HL-60 (cell line): ENCODE data around the gene FARSA.
"Not testable (repeated sequence)": the region's sequence is repeated elsewhere in the genome, so short reads cannot be mapped to it uniquely, and the experiment has no call there.

Experiments used
- DNase-seq, 2 experiments: peaks; one replicate each; pipeline ENCODE4 v3.0.0-alpha.2; 2010 to 2020; ENCODE audit warnings: low read depth in 1 of 2, low spot score in 1 of 2
- H3K27ac ChIP-seq: fragments of 250-450 bp; sonication (Bioruptor Pico); replicated peaks from 2 replicates; pipeline ENCODE4 v1.5.1; 2020; ENCODE audit warnings: mild to moderate bottlenecking, moderate library complexity
- H3K27me3 ChIP-seq: fragments of 250-450 bp; sonication (Bioruptor Pico); 2 replicates; pipeline ENCODE4 v1.5.1; 2021; ENCODE audit warnings: mild to moderate bottlenecking, moderate library complexity; ENCODE audit not compliant: insufficient read depth, poor library complexity, severe bottlenecking
- H3K4me3 ChIP-seq: replicated peaks from 2 replicates; pipeline ENCODE4 v1.5.1; 2011; ENCODE audit warnings: mild to moderate bottlenecking, control low read depth, low read length; ENCODE audit not compliant: insufficient read depth
- CTCF ChIP-seq: IDR thresholded peaks from one replicate; pipeline ENCODE4 v1.5.1; 2011; ENCODE audit warnings: low read length, control low read depth, inconsistent platforms; ENCODE audit not compliant: insufficient read depth
- GABPA ChIP-seq: IDR thresholded peaks from 2 replicates; pipeline ENCODE4 v1.6.1; 2012; ENCODE audit warnings: low read depth
- POLR2AphosphoS5 ChIP-seq: IDR thresholded peaks from 2 replicates; pipeline ENCODE4 v1.6.1; 2012; ENCODE audit warnings: low read depth
- REST ChIP-seq: IDR thresholded peaks from 2 replicates; pipeline ENCODE4 v1.6.1; 2012; ENCODE audit warnings: low read depth; ENCODE audit not compliant: insufficient replicate concordance
- SPI1 ChIP-seq: IDR thresholded peaks from 2 replicates; pipeline ENCODE4 v1.6.1; 2012; ENCODE audit warnings: low read depth, mild to moderate bottlenecking, borderline replicate concordance

Gene FARSA

GRCh38 chr19:12955996-12956395, 22.5 kb upstream of the FARSA start:
- H3K4me3 ChIP-seq, result peak overlapping the region; percentile 89
- no peak for TF ChIP-seq REST
- no peak for TF ChIP-seq POLR2AphosphoS5
- TF ChIP-seq GABPA, result no peak
- no peak for TF ChIP-seq CTCF
- no peaks in the 10 kb centered on the region for H3K27me3 ChIP-seq
- H3K27ac ChIP-seq, result peak overlapping the region; percentile 86
- no peak for DNase-seq

- Histone ChIP-seq H3K27ac (peak overlapping the region; percentile 86), H3K4me3 (peak overlapping the region; percentile 89)
- not testable (repeated sequence) for DNase-seq, H3K27me3 ChIP-seq
Observed at GRCh38 chr19:12955575-12955974, 22.1 kb upstream of the FARSA start.

- DNase-seq, result no peak
- TF ChIP-seq REST (no peak), SPI1 (peak; percentile 25; the same call in 1 of the 2 replicates)
- peak overlapping the region; percentile 53 for H3K27ac ChIP-seq
- H3K4me3 ChIP-seq, result no peak overlapping the region
- no peaks in the 10 kb centered on the region for H3K27me3 ChIP-seq
Observed at GRCh38 chr19:12954612-12954962, 21.1 kb upstream of the FARSA start.

- peak in 1 of 2 experiments; percentile 58 for DNase-seq
- TF ChIP-seq CTCF (no peak), SPI1 (no peak), GABPA (no peak), POLR2AphosphoS5 (no peak; the same call in 1 of the 2 replicates), REST (no peak)
- no peak overlapping the region for H3K4me3 ChIP-seq
- H3K27me3 ChIP-seq, result no peaks in the 10 kb centered on the region
- peak overlapping the region; percentile 53 for H3K27ac ChIP-seq
Observed at GRCh38 chr19:12953799-12954611, 20.5 kb upstream of the FARSA start.
